ENCODE results near the gene PRSS56.
"Not testable (repeated sequence)": the region's sequence is repeated elsewhere in the genome, so short reads cannot be mapped to it uniquely, and the experiment has no call there.

PRSS56 gene

GRCh38 chr2:232526372-232526941 is 6.3 kb downstream of the PRSS56 start:
- no peak for DNase-seq

DNA sequence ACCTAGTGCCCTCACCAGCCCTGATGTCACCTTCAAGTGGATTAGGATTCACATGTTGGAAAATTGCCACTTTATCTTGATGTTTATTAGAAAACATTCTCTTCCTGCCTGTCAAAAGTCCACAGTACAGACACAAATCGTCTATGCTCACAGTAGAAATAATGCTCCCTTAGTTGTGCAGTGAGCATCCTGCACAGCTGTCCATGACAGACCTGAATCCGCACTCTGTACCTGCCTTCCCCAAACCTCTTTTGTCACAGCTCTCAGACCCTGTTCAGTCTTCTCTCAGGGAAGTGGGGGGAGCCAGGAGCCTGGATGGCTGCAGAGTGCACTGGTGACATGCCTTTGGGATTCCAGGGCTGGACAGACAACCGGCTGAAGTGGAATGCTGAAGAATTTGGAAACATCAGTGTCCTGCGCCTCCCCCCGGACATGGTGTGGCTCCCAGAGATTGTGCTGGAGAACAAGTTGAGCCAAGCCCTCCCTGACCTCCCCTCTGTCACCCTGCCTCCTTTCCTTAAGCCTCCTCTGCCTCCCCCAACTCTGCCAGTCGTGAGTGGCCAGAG is 7.8 kb downstream of the PRSS56 start:
- DNase-seq: no peak

GRCh38 chr2:232528746-232529460 is 8.7 kb downstream of the PRSS56 start:
- DNase-seq: no peak

DNA sequence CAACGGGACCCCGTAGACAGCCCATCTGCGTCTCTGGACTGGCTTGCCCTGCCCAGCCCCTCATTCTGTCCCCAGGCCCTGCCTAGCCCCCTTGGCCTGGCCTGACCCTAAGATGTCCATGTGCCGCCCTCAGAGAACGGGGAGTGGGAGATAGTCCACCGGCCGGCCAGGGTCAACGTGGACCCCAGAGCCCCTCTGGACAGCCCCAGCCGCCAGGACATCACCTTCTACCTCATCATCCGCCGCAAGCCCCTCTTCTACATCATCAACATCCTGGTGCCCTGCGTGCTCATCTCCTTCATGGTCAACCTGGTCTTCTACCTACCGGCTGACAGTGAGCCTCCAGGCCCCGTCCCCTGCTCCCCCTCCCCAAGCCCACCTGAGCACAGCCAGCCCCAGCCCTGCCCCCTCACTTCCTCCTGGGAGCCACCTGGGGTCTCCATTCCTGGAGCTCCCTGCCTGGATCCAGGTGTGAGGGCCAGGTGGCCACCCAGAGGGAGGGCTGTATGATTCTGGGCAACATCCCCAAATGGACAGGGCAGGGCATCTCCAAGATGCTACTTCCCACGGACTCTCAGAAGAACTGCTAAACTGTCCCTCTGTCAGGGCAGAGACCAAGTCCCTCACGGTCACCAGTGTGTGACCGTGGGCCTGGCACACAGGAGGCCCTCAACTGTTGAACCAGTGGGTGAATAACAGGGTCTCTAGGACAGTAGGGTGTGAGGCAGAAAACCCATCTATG is 9.8 kb downstream of the PRSS56 start:
- DNase-seq: no peak

DNA sequence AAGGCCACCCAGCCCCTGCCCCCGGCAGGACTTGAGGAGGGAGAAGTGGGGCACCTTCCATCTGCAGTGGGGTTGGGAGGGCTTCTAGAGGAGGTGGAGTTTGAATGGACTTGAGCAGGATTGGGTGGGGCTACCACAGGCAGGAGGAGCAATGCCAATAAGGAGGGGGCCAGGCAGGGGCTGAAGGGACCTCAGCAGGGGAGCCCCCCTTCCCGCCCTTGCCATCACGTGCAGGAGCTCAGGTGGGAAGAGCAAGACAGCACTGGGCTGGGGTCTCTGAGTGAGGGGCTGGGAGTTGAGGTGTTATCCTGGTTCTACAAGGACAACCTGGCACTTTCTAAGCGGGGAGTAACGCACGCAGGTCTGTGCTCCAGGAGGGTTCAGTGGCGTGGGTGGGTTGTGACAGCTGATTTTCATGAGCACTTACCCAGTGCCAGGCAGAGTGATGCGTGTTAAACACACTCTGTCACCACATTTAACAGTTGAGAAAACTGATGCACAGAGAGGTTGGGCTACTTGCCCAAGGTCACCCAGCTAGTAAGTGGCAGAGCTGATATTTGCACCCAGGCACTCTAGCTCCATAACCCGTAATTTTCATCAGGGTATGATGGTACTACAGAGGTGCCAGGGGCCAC is 10.6 kb downstream of the PRSS56 start:
- no peak for DNase-seq

- DNase-seq: no peak
Measured at GRCh38 chr2:232532419-232532818, 12.2 kb downstream of the PRSS56 start.

DNA sequence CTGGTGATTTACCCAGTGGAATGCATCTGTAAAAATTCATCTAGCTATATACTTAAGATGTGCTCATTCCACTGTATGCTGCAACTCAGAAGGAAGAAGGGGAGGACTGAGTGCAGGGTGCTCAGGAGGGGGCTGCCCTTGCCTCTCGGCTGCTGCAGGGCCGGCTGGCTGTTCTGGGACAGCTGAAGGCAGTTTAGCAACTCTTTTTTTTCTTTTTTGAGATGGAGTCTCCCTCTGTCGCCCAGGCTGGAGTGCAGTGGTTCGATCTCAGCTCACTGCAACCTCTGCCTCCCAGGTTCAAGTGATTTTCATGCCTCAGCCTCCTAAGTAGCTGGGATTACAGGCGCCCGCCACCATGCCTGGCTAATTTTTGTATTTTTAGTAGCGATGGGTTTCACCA is 12.6 kb downstream of the PRSS56 start:
- DNase-seq: not testable (repeated sequence)

DNA sequence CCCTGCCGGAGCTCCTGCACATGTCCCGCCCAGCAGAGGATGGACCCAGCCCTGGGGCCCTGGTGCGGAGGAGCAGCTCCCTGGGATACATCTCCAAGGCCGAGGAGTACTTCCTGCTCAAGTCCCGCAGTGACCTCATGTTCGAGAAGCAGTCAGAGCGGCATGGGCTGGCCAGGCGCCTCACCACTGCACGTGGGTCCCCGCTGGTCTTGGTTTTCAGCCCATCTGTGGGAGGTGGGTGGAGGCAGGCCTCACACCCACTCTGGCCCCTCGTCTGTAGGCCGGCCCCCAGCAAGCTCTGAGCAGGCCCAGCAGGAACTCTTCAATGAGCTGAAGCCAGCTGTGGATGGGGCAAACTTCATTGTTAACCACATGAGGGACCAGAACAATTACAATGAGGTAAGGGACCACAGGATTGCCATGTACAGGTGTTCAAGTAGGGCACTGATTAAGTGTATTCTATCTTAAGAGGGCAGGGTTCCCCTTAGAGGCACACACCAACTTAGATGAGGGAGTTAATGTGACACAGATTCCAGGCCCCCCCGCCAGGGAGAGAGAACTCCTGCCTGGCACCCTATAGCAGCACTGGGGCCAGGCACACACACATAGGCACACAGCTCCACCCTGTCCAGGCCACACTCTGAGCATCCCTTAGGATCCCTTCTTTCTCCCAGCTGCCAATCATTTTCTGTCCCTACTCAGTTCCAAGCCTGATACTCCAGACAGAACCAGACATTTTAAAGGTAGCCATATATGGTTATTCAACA is 13.9 kb downstream of the PRSS56 start:
- no peak for DNase-seq

DNA sequence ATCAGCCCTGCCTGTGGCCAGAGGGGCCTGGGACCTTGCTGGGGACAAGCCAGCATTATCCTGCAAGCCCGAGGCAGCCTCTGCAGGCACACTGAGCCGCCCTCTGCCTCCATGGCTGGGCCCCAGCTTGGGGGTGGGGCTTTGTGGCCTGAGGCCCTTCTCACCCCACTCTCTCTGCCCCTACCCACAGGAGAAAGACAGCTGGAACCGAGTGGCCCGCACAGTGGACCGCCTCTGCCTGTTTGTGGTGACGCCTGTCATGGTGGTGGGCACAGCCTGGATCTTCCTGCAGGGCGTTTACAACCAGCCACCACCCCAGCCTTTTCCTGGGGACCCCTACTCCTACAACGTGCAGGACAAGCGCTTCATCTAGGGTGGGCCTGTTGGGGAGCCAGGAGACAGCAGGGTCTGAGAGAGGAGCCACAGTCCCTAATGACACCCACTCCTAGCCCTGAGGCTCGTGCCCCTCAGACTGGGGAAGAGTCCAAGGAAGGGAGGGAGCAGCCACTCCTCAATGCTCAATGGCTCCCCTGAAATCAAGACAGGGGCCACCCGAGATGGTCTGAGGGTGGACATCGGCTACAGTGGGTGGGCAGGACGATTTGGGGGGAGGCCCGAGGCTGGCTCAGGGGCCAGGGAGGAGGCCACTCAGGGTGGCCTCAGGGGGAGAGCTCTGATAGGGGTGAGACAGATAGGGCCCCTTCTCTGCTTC is 14.9 kb downstream of the PRSS56 start:
- DNase-seq: no peak

DNA sequence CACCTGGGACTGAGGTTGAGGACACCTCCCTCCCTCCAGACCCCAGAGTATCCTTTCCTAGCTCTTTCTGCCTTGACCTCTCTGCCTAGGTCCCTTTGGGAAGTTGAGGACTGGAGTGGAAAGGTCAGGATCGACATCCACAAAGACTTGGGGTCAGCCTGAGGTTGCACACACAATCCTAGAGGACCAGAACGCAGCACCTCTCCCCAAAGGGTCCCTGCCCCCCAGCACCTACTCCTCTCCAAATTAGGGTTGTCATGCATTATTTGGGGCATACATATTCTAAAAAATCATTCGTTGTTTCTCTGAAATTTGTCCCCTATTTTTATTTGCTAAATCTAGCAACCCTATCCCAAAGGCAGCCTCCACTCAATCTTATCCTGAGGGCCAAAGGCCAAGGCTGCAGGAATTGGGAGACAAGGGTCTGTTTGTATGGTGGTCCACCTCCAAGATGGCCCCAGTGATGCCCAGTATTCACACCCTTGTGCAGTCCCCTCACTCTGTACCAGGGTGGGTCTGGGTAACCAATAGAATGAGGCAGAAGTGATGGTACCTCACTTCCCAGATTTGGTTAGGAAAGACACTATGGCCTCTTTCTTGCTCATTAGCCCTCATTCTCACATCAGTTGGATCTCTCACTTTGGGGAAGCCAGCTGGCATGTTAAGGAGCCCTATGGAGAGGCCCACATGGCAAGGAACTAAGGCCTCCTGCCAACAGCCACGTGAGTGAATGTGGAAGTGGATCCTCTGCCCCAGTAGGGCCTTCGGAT is 15.8 kb downstream of the PRSS56 start:
- DNase-seq: no peak

DNA sequence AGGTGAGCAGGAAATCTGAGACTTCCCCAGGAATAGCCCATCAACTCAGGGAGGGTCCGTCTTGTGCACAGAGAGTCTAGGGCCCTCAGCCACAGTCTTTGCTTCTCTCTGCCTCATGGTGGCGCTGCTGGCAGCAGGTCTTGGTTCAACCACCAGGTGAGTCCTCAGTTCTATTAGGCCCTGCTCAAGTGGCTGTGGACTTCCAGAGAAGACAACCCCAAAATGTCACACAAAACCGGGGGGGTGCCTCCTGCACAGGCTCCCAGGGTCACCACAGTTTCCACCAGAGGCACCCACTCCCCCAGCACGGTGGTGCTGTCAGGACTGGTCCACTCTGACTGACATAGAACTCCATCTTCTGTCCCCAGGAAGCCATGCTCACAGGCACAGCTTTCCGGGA is 16.9 kb downstream of the PRSS56 start:
- no peak for DNase-seq

- DNase-seq: no peak
Measured at GRCh38 chr2:232537499-232537898, 17.3 kb downstream of the PRSS56 start.

- no peak for DNase-seq
Measured at GRCh38 chr2:232538671-232539070, 18.5 kb downstream of the PRSS56 start.

GRCh38 chr2:232539298-232540231 is 19.4 kb downstream of the PRSS56 start, which contains the start of gene CHRNG:
Gene CHRNG (plus strand): TSS chr2:232539692. CDS start chr2:232539748, 56 bp downstream.
- no peak for DNase-seq

GRCh38 chr2:232540441-232541041 is 20.4 kb downstream of the PRSS56 start:
- no peak for DNase-seq

- DNase-seq: no peak
Measured at GRCh38 chr2:232541195-232541960, 21.2 kb downstream of the PRSS56 start.

- DNase-seq: no peak
Measured at GRCh38 chr2:232541961-232542714, 21.9 kb downstream of the PRSS56 start.
